PC-3 (cell line): ENCODE measurements around the gene ORC1.

ENCODE experiments used
- EZH2 ChIP-seq: fragments of 300-600 bp; sonication (generic); IDR thresholded peaks from one replicate; pipeline ENCODE4 v1.6.1; 2017; ENCODE audit warnings: antibody characterized with exemption, mild to moderate bottlenecking, low read length; ENCODE audit not compliant: unreplicated experiment
- EZH2phosphoT487 ChIP-seq: fragments of 300-600 bp; sonication (generic); IDR thresholded peaks from 2 replicates; pipeline ENCODE4 v1.6.1; 2018; ENCODE audit warnings: mild to moderate bottlenecking, antibody characterized with exemption, low read length, borderline replicate concordance
- TF ChIP-seq, protein P1 (sequence below): fragments of 300-600 bp; sonication (generic); conservative IDR thresholded peaks from 2 replicates; pipeline ENCODE4 v1.5.1; 2017; ENCODE audit warnings: antibody characterized with exemption, low read depth, mild to moderate bottlenecking, low read length

DNA sequence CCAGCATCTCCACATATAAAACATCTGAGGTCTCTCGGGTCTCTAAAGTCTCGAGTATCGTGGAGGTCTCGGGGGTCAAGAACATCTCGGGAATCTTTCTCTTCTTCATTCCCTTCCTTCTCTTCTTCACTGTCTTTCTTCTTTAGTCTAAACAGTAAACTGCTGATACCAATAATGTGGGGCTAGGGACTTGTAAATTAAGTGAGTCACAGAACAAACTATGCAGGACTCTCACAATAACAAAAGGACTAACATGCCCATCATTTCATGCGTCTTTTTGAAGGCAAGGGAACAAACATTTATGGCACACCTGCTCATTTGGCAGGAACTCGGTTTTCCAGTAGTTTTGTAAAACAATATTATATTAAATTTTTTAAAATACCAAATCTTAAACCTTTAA lies 32.6 kb upstream of the ORC1 start:
- TF ChIP-seq EZH2 (no peak), EZH2phosphoT487 (no peak)
- TF ChIP-seq, protein P1, sequence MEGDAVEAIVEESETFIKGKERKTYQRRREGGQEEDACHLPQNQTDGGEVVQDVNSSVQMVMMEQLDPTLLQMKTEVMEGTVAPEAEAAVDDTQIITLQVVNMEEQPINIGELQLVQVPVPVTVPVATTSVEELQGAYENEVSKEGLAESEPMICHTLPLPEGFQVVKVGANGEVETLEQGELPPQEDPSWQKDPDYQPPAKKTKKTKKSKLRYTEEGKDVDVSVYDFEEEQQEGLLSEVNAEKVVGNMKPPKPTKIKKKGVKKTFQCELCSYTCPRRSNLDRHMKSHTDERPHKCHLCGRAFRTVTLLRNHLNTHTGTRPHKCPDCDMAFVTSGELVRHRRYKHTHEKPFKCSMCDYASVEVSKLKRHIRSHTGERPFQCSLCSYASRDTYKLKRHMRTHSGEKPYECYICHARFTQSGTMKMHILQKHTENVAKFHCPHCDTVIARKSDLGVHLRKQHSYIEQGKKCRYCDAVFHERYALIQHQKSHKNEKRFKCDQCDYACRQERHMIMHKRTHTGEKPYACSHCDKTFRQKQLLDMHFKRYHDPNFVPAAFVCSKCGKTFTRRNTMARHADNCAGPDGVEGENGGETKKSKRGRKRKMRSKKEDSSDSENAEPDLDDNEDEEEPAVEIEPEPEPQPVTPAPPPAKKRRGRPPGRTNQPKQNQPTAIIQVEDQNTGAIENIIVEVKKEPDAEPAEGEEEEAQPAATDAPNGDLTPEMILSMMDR, result no peak
